MM.1S (cell line): Measurements from ENCODE around the gene TRAPPC1.

Experiments used
- DNase-seq: peaks from one replicate; pipeline ENCODE4 v3.0.0-alpha.2; 2015
- H2AFZ ChIP-seq: fragments of 300-600 bp; sonication (generic); 2 replicates; pipeline ENCODE4 v1.6.0; 2016; ENCODE audit warnings: antibody characterized with exemption, low read length
- H3F3A ChIP-seq: fragments of 300-600 bp; sonication (generic); 2 replicates; pipeline ENCODE4 v1.6.1; 2016; ENCODE audit warnings: mild to moderate bottlenecking, antibody characterized with exemption, low read length, moderate library complexity, mixed read lengths; ENCODE audit not compliant: insufficient read depth
- H3K27ac ChIP-seq: fragments of 300-600 bp; sonication (generic); 2 replicates; pipeline ENCODE4 v1.5.1; 2016; ENCODE audit warnings: mild to moderate bottlenecking, low read length
- H3K27me3 ChIP-seq: fragments of 300-600 bp; sonication (generic); replicated peaks from 2 replicates; pipeline ENCODE4 v1.6.0; 2016; ENCODE audit warnings: low read length; ENCODE audit not compliant: insufficient read depth
- H3K36me3 ChIP-seq: fragments of 300-600 bp; sonication (generic); replicated peaks from 2 replicates; pipeline ENCODE4 v1.6.1; 2016; ENCODE audit warnings: mild to moderate bottlenecking, low read length, mixed read lengths; ENCODE audit not compliant: insufficient read depth
- H3K4me1 ChIP-seq: fragments of 300-600 bp; sonication (generic); 2 replicates; pipeline ENCODE4 v1.6.1; 2016; ENCODE audit warnings: low read length, mixed read lengths
- H3K4me2 ChIP-seq: fragments of 300-600 bp; sonication (generic); 2 replicates; pipeline ENCODE4 v1.6.0; 2016; ENCODE audit warnings: low read depth, low read length
- H3K4me3 ChIP-seq: fragments of 300-600 bp; sonication (generic); 2 replicates; pipeline ENCODE4 v1.5.1; 2016; ENCODE audit warnings: low read length, mixed read lengths
- H3K79me2 ChIP-seq: fragments of 300-600 bp; sonication (generic); 2 replicates; pipeline ENCODE4 v1.6.1; 2016; ENCODE audit warnings: mixed run types, low read length, mixed read lengths
- H3K9ac ChIP-seq: fragments of 300-600 bp; sonication (generic); 2 replicates; pipeline ENCODE4 v1.6.1; 2016; ENCODE audit warnings: low read length, mixed read lengths
- H3K9me2 ChIP-seq: fragments of 300-600 bp; sonication (generic); replicated peaks from 2 replicates; pipeline ENCODE4 v1.6.1; 2016; ENCODE audit warnings: mild to moderate bottlenecking, low read length, mixed read lengths; ENCODE audit not compliant: insufficient read depth
- H3K9me3 ChIP-seq: fragments of 300-600 bp; sonication (generic); replicated peaks from 2 replicates; pipeline ENCODE4 v1.6.1; 2016; ENCODE audit warnings: mild to moderate bottlenecking, low read length, mixed read lengths; ENCODE audit not compliant: insufficient read depth
- H4K20me1 ChIP-seq: fragments of 300-600 bp; sonication (generic); 2 replicates; pipeline ENCODE4 v1.6.1; 2016; ENCODE audit warnings: mild to moderate bottlenecking, low read length, moderate library complexity, mixed read lengths; ENCODE audit not compliant: insufficient read depth
- CTCF ChIP-seq: fragments of 300-600 bp; sonication (generic); IDR thresholded peaks from 2 replicates; pipeline ENCODE4 v1.5.1; 2016; ENCODE audit warnings: antibody characterized with exemption, low read length, mixed read lengths
- EZH2 ChIP-seq: fragments of 300-600 bp; sonication (generic); optimal IDR thresholded peaks from 2 replicates; pipeline ENCODE3; 2017; ENCODE audit warnings: low read depth, mild to moderate bottlenecking, antibody characterized with exemption, low read length, mixed read lengths
- EZH2phosphoT487 ChIP-seq: fragments of 300-600 bp; sonication (generic); IDR thresholded peaks from 2 replicates; pipeline ENCODE4 v1.6.1; 2018; ENCODE audit warnings: antibody characterized with exemption, low read length

TRAPPC1 gene

GRCh38 chr17:7912927-7913524 is 18.7 kb downstream of the TRAPPC1 start:
- H3K9me3 ChIP-seq = no peaks in the 10 kb centered on the region
- no peak overlapping the region for H3K4me2 ChIP-seq
- no peak overlapping the region for H3K9ac ChIP-seq
- DNase-seq = peak; percentile 83
- H3K27me3 ChIP-seq = peaks cover 50% of the 10 kb centered on the region
- H3K36me3 ChIP-seq = no peaks in the 10 kb centered on the region
- no peak overlapping the region for H3K4me3 ChIP-seq
- TF ChIP-seq EZH2phosphoT487 (no peak), CTCF (peak; percentile 80)
- no peaks in the 10 kb centered on the region for H3K4me1 ChIP-seq
- H3F3A ChIP-seq = no peaks in the 10 kb centered on the region
- no peaks in the 10 kb centered on the region for H4K20me1 ChIP-seq
- no peak overlapping the region for H2AFZ ChIP-seq
- H3K9me2 ChIP-seq = no peaks in the 10 kb centered on the region
- H3K27ac ChIP-seq = no peak overlapping the region
- H3K79me2 ChIP-seq = no peaks in the 10 kb centered on the region

GRCh38 chr17:7911116-7911515 is 20.6 kb downstream of the TRAPPC1 start:
- Histone ChIP-seq H4K20me1 (no peaks in the 10 kb centered on the region), H3F3A (no peaks in the 10 kb centered on the region), H3K9ac (no peak overlapping the region), H3K36me3 (no peaks in the 10 kb centered on the region), H3K9me3 (no peaks in the 10 kb centered on the region), H3K27me3 (peaks cover 63% of the 10 kb centered on the region), H3K4me3 (no peak overlapping the region), H3K9me2 (no peaks in the 10 kb centered on the region), H3K4me1 (no peaks in the 10 kb centered on the region), H3K27ac (no peak overlapping the region), H3K79me2 (no peaks in the 10 kb centered on the region), H3K4me2 (no peak overlapping the region), H2AFZ (no peak overlapping the region)
- no peak for DNase-seq
- TF ChIP-seq EZH2phosphoT487 (no peak), CTCF (no peak), EZH2 (no peak)

GRCh38 chr17:7910711-7911110 is 21.0 kb downstream of the TRAPPC1 start:
- no peak for DNase-seq
- TF ChIP-seq CTCF (no peak), EZH2phosphoT487 (no peak), EZH2 (no peak)
- Histone ChIP-seq H3K9ac (no peak overlapping the region), H3K9me3 (no peaks in the 10 kb centered on the region), H3K27ac (no peak overlapping the region), H3K4me2 (no peak overlapping the region), H3K4me1 (no peaks in the 10 kb centered on the region), H2AFZ (no peak overlapping the region), H3K9me2 (no peaks in the 10 kb centered on the region), H3K79me2 (no peaks in the 10 kb centered on the region), H3F3A (no peaks in the 10 kb centered on the region), H3K27me3 (peaks cover 67% of the 10 kb centered on the region), H3K36me3 (no peaks in the 10 kb centered on the region), H4K20me1 (no peaks in the 10 kb centered on the region), H3K4me3 (no peak overlapping the region)
